WTC11 (cell line): ENCODE data around the gene CREB3L4. TPM values are rescaled to one million over a fixed set of nuclear protein-coding genes. Genes with fewer than 3 reads are reported as not detected.

Experiments used
- ATAC-seq: fragments of 200-7000 bp; cut with Tn5 transposase; 2 replicates; pipeline ENCODE4 v1.10.0; 2021; ENCODE audit warnings: mild to moderate bottlenecking, moderate library complexity
- CTCF ChIA-PET: fragments of 300-600 bp; sonication (Branson Sonifier 250); formaldehyde crosslinking; loops from one replicate; lab custom pipeline; 2021; ENCODE audit warnings: antibody characterized with exemption; lab: Charles Lee
- POLR2A ChIA-PET: fragments of 350-600 bp; sonication (Branson Sonifier 250); formaldehyde crosslinking; loops from one replicate; lab custom pipeline; 2021; ENCODE audit warnings: antibody characterized with exemption; lab: Charles Lee
- DNase-seq: peaks from one replicate; pipeline ENCODE4 v3.0.0; 2021; ENCODE audit warnings: low spot score
- H3K27ac Mint-ChIP-seq: 2 replicates; pipeline ENCODE4 v1.8.0; 2021; ENCODE audit warnings: mixed read lengths
- H3K27me3 Mint-ChIP-seq: 2 replicates; pipeline ENCODE4 v1.8.0; 2021; ENCODE audit warnings: low read depth, mild to moderate bottlenecking, moderate library complexity, mixed read lengths
- H3K36me3 Mint-ChIP-seq: 2 replicates; pipeline ENCODE4 v1.8.0; 2021; ENCODE audit warnings: mixed read lengths
- H3K4me1 Mint-ChIP-seq: 2 replicates; pipeline ENCODE4 v1.8.0; 2022; ENCODE audit warnings: mixed read lengths
- H3K4me3 Mint-ChIP-seq: 2 replicates; pipeline ENCODE4 v1.8.0; 2021; ENCODE audit warnings: mild to moderate bottlenecking, moderate library complexity, mixed read lengths
- H3K9me3 Mint-ChIP-seq: 2 replicates; pipeline ENCODE4 v1.8.0; 2021; ENCODE audit warnings: mixed read lengths
- CBFB ChIP-seq: sonication (generic); formaldehyde crosslinking; IDR thresholded peaks from 2 replicates; pipeline ENCODE4 v1.8.1; 2022; ENCODE audit warnings: mild to moderate bottlenecking, low read depth, missing genetic modification reagents
- EMX1 ChIP-seq: fragments of 250-450 bp; sonication (Bioruptor Pico); IDR thresholded peaks from 2 replicates; pipeline ENCODE4 v1.8.0; 2021; ENCODE audit warnings: mild to moderate bottlenecking
- ETV6 ChIP-seq: sonication (generic); formaldehyde crosslinking; IDR thresholded peaks from 2 replicates; pipeline ENCODE4 v1.8.1; 2022; ENCODE audit warnings: mild to moderate bottlenecking, missing genetic modification reagents
- FOXP1 ChIP-seq: sonication (generic); formaldehyde crosslinking; IDR thresholded peaks from 2 replicates; pipeline ENCODE4 v1.8.0; 2022; ENCODE audit warnings: missing genetic modification reagents, mild to moderate bottlenecking, moderate library complexity, borderline replicate concordance
- GABPB1 ChIP-seq: sonication (generic); formaldehyde crosslinking; IDR thresholded peaks from 2 replicates; pipeline ENCODE4 v1.8.1; 2023; ENCODE audit warnings: mild to moderate bottlenecking, missing genetic modification reagents
- GRHL2 ChIP-seq: fragments of 250-450 bp; sonication (Bioruptor Pico); IDR thresholded peaks from 2 replicates; pipeline ENCODE4 v1.8.0; 2022; ENCODE audit warnings: mild to moderate bottlenecking, moderate library complexity; ENCODE audit not compliant: insufficient replicate concordance, severe bottlenecking
- GTF2I ChIP-seq: fragments of 250-450 bp; sonication (Bioruptor Pico); conservative IDR thresholded peaks from 2 replicates; pipeline ENCODE4 v1.4.0; 2021; ENCODE audit warnings: mild to moderate bottlenecking
- NR3C1 ChIP-seq: sonication (generic); formaldehyde crosslinking; conservative IDR thresholded peaks from 2 replicates; pipeline ENCODE4 v1.8.1; 2023; ENCODE audit warnings: low read depth, mild to moderate bottlenecking, missing genetic modification reagents
- RORB ChIP-seq: fragments of 250-450 bp; sonication (Bioruptor Pico); IDR thresholded peaks from 2 replicates; pipeline ENCODE4 v1.9.0; 2021; ENCODE audit warnings: mild to moderate bottlenecking
- SP1 ChIP-seq: sonication (generic); formaldehyde crosslinking; conservative IDR thresholded peaks from 2 replicates; pipeline ENCODE4 v1.8.1; 2022; ENCODE audit warnings: missing genetic modification reagents
- TEAD4 ChIP-seq: sonication (generic); formaldehyde crosslinking; IDR thresholded peaks from 2 replicates; pipeline ENCODE4 v1.8.0; 2022; ENCODE audit warnings: mild to moderate bottlenecking, missing genetic modification reagents
- ZNF219 ChIP-seq: sonication (generic); formaldehyde crosslinking; IDR thresholded peaks from 2 replicates; pipeline ENCODE4 v1.8.0; 2023; ENCODE audit warnings: missing genetic modification reagents, mild to moderate bottlenecking, borderline replicate concordance
- ZNF396 ChIP-seq: fragments of 250-450 bp; sonication (Bioruptor Pico); IDR thresholded peaks from 2 replicates; pipeline ENCODE4 v1.8.0; 2021; ENCODE audit warnings: mild to moderate bottlenecking, moderate library complexity, borderline replicate concordance
- ZNF423 ChIP-seq: fragments of 250-450 bp; sonication (Bioruptor Pico); IDR thresholded peaks from 2 replicates; pipeline ENCODE4 v2.1.2; 2022; ENCODE audit warnings: mild to moderate bottlenecking, moderate library complexity
- ZNF671 ChIP-seq: fragments of 250-450 bp; sonication (Bioruptor Pico); IDR thresholded peaks from 2 replicates; pipeline ENCODE4 v1.8.0; 2021; ENCODE audit warnings: mild to moderate bottlenecking
- total RNA-seq: library from RNA; stranded (reverse); gene quantifications from 3 replicates; pipeline ENCODE4 v1.2.3, GENCODE V29; 2021
- TF ChIP-seq, protein P1 (sequence below): sonication (generic); formaldehyde crosslinking; IDR thresholded peaks from 2 replicates; pipeline ENCODE4 v1.8.0; 2023; ENCODE audit warnings: mild to moderate bottlenecking, missing genetic modification reagents
- TF ChIP-seq, protein P2 (sequence below): sonication (generic); formaldehyde crosslinking; IDR thresholded peaks from 2 replicates; pipeline ENCODE4 v1.8.0; 2023; ENCODE audit warnings: missing genetic modification reagents
- TF ChIP-seq, protein P3 (sequence below): sonication (generic); formaldehyde crosslinking; IDR thresholded peaks from 2 replicates; pipeline ENCODE4 v1.8.1; 2022; ENCODE audit warnings: low read depth, mild to moderate bottlenecking, moderate library complexity, missing genetic modification reagents, borderline replicate concordance
- TF ChIP-seq, protein P4 (sequence below): sonication (generic); formaldehyde crosslinking; IDR thresholded peaks from 2 replicates; pipeline ENCODE4 v1.8.0; 2022; ENCODE audit warnings: mild to moderate bottlenecking, missing genetic modification reagents
- TF ChIP-seq, protein P5 (sequence below): sonication (generic); formaldehyde crosslinking; IDR thresholded peaks from 2 replicates; pipeline ENCODE4 v1.8.1; 2023; ENCODE audit warnings: mild to moderate bottlenecking, missing genetic modification reagents, borderline replicate concordance

Gene CREB3L4
- total RNA-seq, 1 experiment from 2014 or later, result 33.1 TPM

DNA sequence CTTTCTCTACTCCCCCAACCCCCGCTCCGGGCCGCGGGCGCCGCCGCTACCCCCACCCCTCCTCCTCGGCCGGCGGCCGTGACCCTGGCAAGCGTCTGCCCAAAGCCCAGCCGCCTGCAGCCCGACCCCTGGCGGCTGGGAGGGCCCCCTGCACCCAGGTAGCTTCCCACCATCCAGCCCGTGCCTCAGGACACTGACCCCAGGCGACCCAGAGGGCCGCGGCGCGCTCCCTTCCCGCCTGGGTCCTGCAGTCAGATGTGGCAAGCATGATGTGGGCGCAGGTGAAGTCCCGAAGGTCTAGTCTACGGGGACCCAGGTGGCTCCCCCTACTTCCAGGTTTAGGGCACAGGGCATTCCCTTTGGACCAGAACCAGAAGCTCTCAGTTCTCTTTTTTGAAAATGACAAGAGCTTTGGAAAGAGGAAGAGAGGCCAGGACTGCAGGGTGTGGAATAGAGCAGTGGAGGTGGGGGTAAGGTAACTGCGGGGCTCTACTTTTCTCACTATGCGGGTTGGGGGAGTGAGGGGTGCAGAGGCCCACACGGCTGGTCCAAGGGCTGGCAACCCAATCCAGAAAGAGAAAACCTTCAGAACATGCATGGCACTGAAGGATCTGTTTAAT is 21.0 kb upstream of the CREB3L4 start, which contains the start of gene DENND4B (continued):
- TF ChIP-seq, protein P1, sequence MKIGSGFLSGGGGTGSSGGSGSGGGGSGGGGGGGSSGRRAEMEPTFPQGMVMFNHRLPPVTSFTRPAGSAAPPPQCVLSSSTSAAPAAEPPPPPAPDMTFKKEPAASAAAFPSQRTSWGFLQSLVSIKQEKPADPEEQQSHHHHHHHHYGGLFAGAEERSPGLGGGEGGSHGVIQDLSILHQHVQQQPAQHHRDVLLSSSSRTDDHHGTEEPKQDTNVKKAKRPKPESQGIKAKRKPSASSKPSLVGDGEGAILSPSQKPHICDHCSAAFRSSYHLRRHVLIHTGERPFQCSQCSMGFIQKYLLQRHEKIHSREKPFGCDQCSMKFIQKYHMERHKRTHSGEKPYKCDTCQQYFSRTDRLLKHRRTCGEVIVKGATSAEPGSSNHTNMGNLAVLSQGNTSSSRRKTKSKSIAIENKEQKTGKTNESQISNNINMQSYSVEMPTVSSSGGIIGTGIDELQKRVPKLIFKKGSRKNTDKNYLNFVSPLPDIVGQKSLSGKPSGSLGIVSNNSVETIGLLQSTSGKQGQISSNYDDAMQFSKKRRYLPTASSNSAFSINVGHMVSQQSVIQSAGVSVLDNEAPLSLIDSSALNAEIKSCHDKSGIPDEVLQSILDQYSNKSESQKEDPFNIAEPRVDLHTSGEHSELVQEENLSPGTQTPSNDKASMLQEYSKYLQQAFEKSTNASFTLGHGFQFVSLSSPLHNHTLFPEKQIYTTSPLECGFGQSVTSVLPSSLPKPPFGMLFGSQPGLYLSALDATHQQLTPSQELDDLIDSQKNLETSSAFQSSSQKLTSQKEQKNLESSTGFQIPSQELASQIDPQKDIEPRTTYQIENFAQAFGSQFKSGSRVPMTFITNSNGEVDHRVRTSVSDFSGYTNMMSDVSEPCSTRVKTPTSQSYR (CRISPR knock-in tag), result no peak
- TF ChIP-seq ZNF219 (CRISPR knock-in tag) (no peak), SP1 (CRISPR knock-in tag) (no peak; the same call in 1 of the 2 replicates), ETV6 (CRISPR knock-in tag) (peak; percentile 27; the same call in 1 of the 2 replicates), ZNF423 (CRISPR knock-in tag) (no peak), CBFB (no peak), FOXP1 (no peak)
- TF ChIP-seq, protein P2, sequence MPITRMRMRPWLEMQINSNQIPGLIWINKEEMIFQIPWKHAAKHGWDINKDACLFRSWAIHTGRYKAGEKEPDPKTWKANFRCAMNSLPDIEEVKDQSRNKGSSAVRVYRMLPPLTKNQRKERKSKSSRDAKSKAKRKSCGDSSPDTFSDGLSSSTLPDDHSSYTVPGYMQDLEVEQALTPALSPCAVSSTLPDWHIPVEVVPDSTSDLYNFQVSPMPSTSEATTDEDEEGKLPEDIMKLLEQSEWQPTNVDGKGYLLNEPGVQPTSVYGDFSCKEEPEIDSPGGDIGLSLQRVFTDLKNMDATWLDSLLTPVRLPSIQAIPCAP, result 0 out of 2 replicates have a peak, but pooled peaks have one; percentile 19
- TF ChIP-seq, all 79 proteins: peak for 11

DNA sequence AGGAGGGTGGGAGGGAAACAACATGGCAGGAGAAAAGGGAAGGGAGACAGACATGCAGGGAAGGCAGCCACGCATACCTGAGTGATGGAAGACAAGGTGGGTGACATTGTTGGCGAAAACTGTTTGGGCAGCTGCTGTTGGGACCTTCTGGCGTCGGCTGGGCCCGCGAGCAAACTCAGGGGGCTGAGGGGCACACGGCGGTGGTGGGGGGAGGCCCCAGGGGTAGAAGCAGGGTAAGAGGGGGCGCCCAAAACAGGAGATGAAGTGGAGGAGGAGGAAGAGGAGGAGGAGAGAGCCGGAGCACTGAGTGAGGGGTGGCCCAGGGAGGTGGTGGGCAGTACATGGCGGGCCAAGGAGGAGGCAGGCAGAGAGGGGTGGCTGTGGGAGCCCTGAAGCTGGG is 16.5 kb upstream of the CREB3L4 start:
- DNase-seq (no peak), ATAC-seq (no peak)
- TF ChIP-seq ZNF396 (CRISPR knock-in tag), result no peak
- TF ChIP-seq, protein P3, sequence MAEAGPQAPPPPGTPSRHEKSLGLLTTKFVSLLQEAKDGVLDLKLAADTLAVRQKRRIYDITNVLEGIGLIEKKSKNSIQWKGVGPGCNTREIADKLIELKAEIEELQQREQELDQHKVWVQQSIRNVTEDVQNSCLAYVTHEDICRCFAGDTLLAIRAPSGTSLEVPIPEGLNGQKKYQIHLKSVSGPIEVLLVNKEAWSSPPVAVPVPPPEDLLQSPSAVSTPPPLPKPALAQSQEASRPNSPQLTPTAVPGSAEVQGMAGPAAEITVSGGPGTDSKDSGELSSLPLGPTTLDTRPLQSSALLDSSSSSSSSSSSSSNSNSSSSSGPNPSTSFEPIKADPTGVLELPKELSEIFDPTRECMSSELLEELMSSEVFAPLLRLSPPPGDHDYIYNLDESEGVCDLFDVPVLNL (CRISPR knock-in tag), result no peak
- TF ChIP-seq EMX1 (CRISPR knock-in tag), result no peak
- TF ChIP-seq, protein P4, sequence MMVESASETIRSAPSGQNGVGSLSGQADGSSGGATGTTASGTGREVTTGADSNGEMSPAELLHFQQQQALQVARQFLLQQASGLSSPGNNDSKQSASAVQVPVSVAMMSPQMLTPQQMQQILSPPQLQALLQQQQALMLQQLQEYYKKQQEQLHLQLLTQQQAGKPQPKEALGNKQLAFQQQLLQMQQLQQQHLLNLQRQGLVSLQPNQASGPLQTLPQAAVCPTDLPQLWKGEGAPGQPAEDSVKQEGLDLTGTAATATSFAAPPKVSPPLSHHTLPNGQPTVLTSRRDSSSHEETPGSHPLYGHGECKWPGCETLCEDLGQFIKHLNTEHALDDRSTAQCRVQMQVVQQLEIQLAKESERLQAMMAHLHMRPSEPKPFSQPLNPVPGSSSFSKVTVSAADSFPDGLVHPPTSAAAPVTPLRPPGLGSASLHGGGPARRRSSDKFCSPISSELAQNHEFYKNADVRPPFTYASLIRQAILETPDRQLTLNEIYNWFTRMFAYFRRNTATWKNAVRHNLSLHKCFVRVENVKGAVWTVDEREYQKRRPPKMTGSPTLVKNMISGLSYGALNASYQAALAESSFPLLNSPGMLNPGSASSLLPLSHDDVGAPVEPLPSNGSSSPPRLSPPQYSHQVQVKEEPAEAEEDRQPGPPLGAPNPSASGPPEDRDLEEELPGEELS (CRISPR knock-in tag), result no peak
- no peak for TF ChIP-seq GRHL2
- TF ChIP-seq TEAD4, result no peak
- no peak for TF ChIP-seq GTF2I (CRISPR knock-in tag)
- TF ChIP-seq GABPB1, result no peak
- TF ChIP-seq ETV6 (CRISPR knock-in tag), result no peak
- no peak for TF ChIP-seq ZNF671 (CRISPR knock-in tag)
- no peak for TF ChIP-seq RORB (CRISPR knock-in tag)
- no peak for TF ChIP-seq NR3C1 (CRISPR knock-in tag)
- TF ChIP-seq, protein P5, sequence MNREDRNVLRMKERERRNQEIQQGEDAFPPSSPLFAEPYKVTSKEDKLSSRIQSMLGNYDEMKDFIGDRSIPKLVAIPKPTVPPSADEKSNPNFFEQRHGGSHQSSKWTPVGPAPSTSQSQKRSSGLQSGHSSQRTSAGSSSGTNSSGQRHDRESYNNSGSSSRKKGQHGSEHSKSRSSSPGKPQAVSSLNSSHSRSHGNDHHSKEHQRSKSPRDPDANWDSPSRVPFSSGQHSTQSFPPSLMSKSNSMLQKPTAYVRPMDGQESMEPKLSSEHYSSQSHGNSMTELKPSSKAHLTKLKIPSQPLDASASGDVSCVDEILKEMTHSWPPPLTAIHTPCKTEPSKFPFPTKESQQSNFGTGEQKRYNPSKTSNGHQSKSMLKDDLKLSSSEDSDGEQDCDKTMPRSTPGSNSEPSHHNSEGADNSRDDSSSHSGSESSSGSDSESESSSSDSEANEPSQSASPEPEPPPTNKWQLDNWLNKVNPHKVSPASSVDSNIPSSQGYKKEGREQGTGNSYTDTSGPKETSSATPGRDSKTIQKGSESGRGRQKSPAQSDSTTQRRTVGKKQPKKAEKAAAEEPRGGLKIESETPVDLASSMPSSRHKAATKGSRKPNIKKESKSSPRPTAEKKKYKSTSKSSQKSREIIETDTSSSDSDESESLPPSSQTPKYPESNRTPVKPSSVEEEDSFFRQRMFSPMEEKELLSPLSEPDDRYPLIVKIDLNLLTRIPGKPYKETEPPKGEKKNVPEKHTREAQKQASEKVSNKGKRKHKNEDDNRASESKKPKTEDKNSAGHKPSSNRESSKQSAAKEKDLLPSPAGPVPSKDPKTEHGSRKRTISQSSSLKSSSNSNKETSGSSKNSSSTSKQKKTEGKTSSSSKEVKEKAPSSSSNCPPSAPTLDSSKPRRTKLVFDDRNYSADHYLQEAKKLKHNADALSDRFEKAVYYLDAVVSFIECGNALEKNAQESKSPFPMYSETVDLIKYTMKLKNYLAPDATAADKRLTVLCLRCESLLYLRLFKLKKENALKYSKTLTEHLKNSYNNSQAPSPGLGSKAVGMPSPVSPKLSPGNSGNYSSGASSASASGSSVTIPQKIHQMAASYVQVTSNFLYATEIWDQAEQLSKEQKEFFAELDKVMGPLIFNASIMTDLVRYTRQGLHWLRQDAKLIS, result no peak
- H3K27me3 Mint-ChIP-seq, result no peaks in the 10 kb centered on the region
- H3K27ac Mint-ChIP-seq, result no peak overlapping the region
- H3K9me3 Mint-ChIP-seq, result no peaks in the 10 kb centered on the region
- peaks cover 7% of the 10 kb centered on the region for H3K4me1 Mint-ChIP-seq
- POLR2A ChIA-PET, result no interaction called here
- H3K36me3 Mint-ChIP-seq, result peaks cover 38% of the 10 kb centered on the region
- CTCF ChIA-PET, result no interaction called here
- no peak overlapping the region for H3K4me3 Mint-ChIP-seq
